GM23338 (cell line): Measurements from ENCODE around the gene PKHD1. TPM values are rescaled to one million over a fixed set of nuclear protein-coding genes. Genes with fewer than 3 reads are reported as not detected.

Source experiments
- ATAC-seq: fragments of 200-7000 bp; cut with Tn5 transposase; 3 replicates; pipeline ENCODE4 v1.9.1; 2020
- DNase-seq: peaks from one replicate; pipeline ENCODE4 v3.0.0-alpha.2; 2015; ENCODE audit warnings: low spot score
- H2AFZ ChIP-seq: fragments of 200-600 bp; sonication (generic); 2 replicates; pipeline ENCODE4 v1.8.0; 2016; ENCODE audit warnings: antibody characterized with exemption, mild to moderate bottlenecking, moderate library complexity
- H3F3A ChIP-seq: fragments of 200-600 bp; sonication (generic); replicated peaks from 2 replicates; pipeline ENCODE4 v1.8.0; 2017; ENCODE audit warnings: antibody characterized with exemption, mixed run types, low read depth
- H3K27ac ChIP-seq: fragments of 200-600 bp; sonication (generic); 2 replicates; pipeline ENCODE4 v1.6.1; 2016; ENCODE audit warnings: low read depth
- H3K27me3 ChIP-seq: fragments of 200-600 bp; sonication (generic); 2 replicates; pipeline ENCODE4 v1.8.0; 2016; ENCODE audit warnings: mild to moderate bottlenecking, mixed run types, moderate library complexity; ENCODE audit not compliant: insufficient read depth
- H3K36me3 ChIP-seq: fragments of 200-600 bp; sonication (generic); 2 replicates; pipeline ENCODE4 v1.8.0; 2016; ENCODE audit warnings: mild to moderate bottlenecking; ENCODE audit not compliant: insufficient read depth
- H3K4me1 ChIP-seq: fragments of 200-600 bp; sonication (generic); 2 replicates; pipeline ENCODE4 v1.8.0; 2016; ENCODE audit warnings: mild to moderate bottlenecking, moderate library complexity; ENCODE audit not compliant: insufficient read depth
- H3K4me2 ChIP-seq: fragments of 200-600 bp; sonication (generic); 2 replicates; pipeline ENCODE4 v1.7.1; 2017; ENCODE audit warnings: mixed run types
- H3K4me3 ChIP-seq: fragments of 200-600 bp; sonication (generic); 2 replicates; pipeline ENCODE4 v1.6.1; 2016; ENCODE audit warnings: mixed run types
- H3K79me2 ChIP-seq: fragments of 200-600 bp; sonication (generic); replicated peaks from 2 replicates; pipeline ENCODE4 v1.8.0; 2017; ENCODE audit warnings: mild to moderate bottlenecking; ENCODE audit not compliant: insufficient read depth
- H3K9me2 ChIP-seq: fragments of 200-600 bp; sonication (generic); 2 replicates; pipeline ENCODE4 v1.8.0; 2017; ENCODE audit not compliant: insufficient read depth
- H4K20me1 ChIP-seq: fragments of 200-600 bp; sonication (generic); replicated peaks from 2 replicates; pipeline ENCODE4 v1.8.0; 2017; ENCODE audit warnings: mild to moderate bottlenecking; ENCODE audit not compliant: insufficient read depth
- H3K27ac Mint-ChIP-seq: 2 replicates; pipeline ENCODE4 v1.8.0; 2020; ENCODE audit warnings: inconsistent platforms, mild to moderate bottlenecking, moderate library complexity, mixed read lengths
- H3K27me3 Mint-ChIP-seq: 3 replicates; pipeline ENCODE4 v1.8.0; 2022; ENCODE audit warnings: low read depth, mild to moderate bottlenecking, moderate library complexity, mixed read lengths, inconsistent platforms; ENCODE audit not compliant: insufficient read depth, poor library complexity
- H3K36me3 Mint-ChIP-seq: 3 replicates; pipeline ENCODE4 v1.8.0; 2021; ENCODE audit warnings: low read depth, mild to moderate bottlenecking, inconsistent platforms, moderate library complexity, mixed read lengths
- H3K4me1 Mint-ChIP-seq: 3 replicates; pipeline ENCODE4 v1.8.0; 2020; ENCODE audit warnings: mild to moderate bottlenecking, inconsistent platforms, mixed read lengths
- H3K4me3 Mint-ChIP-seq: 3 replicates; pipeline ENCODE4 v1.8.0; 2021; ENCODE audit warnings: moderate library complexity, mild to moderate bottlenecking, inconsistent platforms, mixed read lengths
- H3K9me3 Mint-ChIP-seq: 3 replicates; pipeline ENCODE4 v1.8.0; 2020; ENCODE audit warnings: moderate library complexity, mild to moderate bottlenecking, inconsistent platforms, mixed read lengths
- CREB1 ChIP-seq: fragments of 250-450 bp; sonication (Bioruptor Pico); IDR thresholded peaks from 2 replicates; pipeline ENCODE4 v1.5.0; 2020; ENCODE audit warnings: low read depth, mild to moderate bottlenecking, moderate library complexity
- EZH2phosphoT487 ChIP-seq: fragments of 200-600 bp; sonication (generic); IDR thresholded peaks from one replicate; pipeline ENCODE4 v1.8.1; 2018; ENCODE audit warnings: antibody characterized with exemption; ENCODE audit not compliant: unreplicated experiment
- JUNB ChIP-seq: IDR thresholded peaks from one replicate; pipeline ENCODE4 v1.6.1; 2016; ENCODE audit warnings: antibody characterized with exemption; ENCODE audit not compliant: unreplicated experiment
- POLR2AphosphoS5 ChIP-seq: IDR thresholded peaks from 2 replicates; pipeline ENCODE4 v1.6.1; 2016; ENCODE audit warnings: antibody characterized with exemption, low read depth
- ZNF114 ChIP-seq: fragments of 250-450 bp; sonication (Bioruptor Pico); IDR thresholded peaks from 2 replicates; pipeline ENCODE4 v1.5.0; 2020; ENCODE audit warnings: mild to moderate bottlenecking, moderate library complexity
- ZNF331 ChIP-seq: fragments of 250-450 bp; sonication (Bioruptor Pico); IDR thresholded peaks from 2 replicates; pipeline ENCODE4 v1.5.0; 2020; ENCODE audit warnings: low read depth, mild to moderate bottlenecking, moderate library complexity
- polyA plus RNA-seq: library from polyadenylated mRNA; unstranded; fragments of >200 nt; fragmentation: Nextera tagmentation; extraction: Ambion mirVana; gene quantifications from 2 replicates; pipeline ENCODE4 v1.2.1, GENCODE V29; 2016
- total RNA-seq: library from RNA; depleted of rRNA; stranded (reverse); fragments of >200 nt; shearing (Covaris generic); gene quantifications from 2 replicates; pipeline ENCODE4 v1.2.3, GENCODE V29; 2014
- TF ChIP-seq, protein P1 (sequence below): fragments of 250-450 bp; sonication (Bioruptor Pico); IDR thresholded peaks from 2 replicates; pipeline ENCODE4 v1.5.0; 2020; ENCODE audit warnings: mild to moderate bottlenecking, moderate library complexity
- TF ChIP-seq, protein P2 (sequence below): IDR thresholded peaks from one replicate; pipeline ENCODE4 v1.6.1; 2018; ENCODE audit warnings: antibody characterized with exemption; ENCODE audit not compliant: unreplicated experiment
- TF ChIP-seq, protein P3 (sequence below), 2 experiments: fragments of 200-600 bp in 1 of 2; sonication (generic) in 1 of 2; conservative IDR thresholded peaks; 2 replicates each; pipeline versions ENCODE4 v1.5.1 to v1.6.1; 2016 to 2017; ENCODE audit warnings: antibody characterized with exemption in 2 of 2, low read depth in 2 of 2, mild to moderate bottlenecking in 2 of 2, moderate library complexity in 1 of 2

Gene PKHD1
- total and polyA plus RNA-seq, 2 experiments from 2014 or later: 0.03 to 0.07 TPM

DNA sequence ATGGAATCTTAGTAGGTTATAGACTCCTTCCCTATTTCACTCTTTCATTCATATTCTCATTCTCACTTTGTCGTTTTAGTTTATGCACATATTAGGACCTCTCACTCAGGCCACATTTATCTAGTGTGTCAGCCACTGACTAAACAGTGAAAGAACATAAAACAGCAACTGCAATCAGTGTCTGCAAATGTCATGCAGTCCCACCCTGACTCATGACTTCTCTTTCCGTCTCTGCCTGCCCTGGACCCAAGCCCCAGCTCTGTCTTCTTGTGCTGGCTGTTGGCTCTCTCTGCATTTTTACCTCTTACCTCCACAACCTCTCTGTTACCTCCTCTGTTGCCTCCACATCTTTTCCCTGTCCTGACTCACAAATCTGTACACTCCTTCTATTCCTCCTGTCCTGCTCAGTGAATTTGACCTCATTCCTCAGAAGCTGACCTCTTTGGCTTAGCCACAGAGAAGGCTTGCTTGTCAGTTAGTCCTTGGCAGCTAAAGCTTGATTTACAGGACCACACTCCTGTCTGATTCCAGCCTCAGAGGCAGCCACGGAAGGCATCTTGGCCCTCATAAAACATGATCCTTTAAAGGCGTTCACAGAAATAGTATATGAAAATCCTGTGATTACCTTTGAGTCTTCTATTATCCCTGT is 247.6 kb downstream of the PKHD1 start (continued):
- TF ChIP-seq, protein P1, sequence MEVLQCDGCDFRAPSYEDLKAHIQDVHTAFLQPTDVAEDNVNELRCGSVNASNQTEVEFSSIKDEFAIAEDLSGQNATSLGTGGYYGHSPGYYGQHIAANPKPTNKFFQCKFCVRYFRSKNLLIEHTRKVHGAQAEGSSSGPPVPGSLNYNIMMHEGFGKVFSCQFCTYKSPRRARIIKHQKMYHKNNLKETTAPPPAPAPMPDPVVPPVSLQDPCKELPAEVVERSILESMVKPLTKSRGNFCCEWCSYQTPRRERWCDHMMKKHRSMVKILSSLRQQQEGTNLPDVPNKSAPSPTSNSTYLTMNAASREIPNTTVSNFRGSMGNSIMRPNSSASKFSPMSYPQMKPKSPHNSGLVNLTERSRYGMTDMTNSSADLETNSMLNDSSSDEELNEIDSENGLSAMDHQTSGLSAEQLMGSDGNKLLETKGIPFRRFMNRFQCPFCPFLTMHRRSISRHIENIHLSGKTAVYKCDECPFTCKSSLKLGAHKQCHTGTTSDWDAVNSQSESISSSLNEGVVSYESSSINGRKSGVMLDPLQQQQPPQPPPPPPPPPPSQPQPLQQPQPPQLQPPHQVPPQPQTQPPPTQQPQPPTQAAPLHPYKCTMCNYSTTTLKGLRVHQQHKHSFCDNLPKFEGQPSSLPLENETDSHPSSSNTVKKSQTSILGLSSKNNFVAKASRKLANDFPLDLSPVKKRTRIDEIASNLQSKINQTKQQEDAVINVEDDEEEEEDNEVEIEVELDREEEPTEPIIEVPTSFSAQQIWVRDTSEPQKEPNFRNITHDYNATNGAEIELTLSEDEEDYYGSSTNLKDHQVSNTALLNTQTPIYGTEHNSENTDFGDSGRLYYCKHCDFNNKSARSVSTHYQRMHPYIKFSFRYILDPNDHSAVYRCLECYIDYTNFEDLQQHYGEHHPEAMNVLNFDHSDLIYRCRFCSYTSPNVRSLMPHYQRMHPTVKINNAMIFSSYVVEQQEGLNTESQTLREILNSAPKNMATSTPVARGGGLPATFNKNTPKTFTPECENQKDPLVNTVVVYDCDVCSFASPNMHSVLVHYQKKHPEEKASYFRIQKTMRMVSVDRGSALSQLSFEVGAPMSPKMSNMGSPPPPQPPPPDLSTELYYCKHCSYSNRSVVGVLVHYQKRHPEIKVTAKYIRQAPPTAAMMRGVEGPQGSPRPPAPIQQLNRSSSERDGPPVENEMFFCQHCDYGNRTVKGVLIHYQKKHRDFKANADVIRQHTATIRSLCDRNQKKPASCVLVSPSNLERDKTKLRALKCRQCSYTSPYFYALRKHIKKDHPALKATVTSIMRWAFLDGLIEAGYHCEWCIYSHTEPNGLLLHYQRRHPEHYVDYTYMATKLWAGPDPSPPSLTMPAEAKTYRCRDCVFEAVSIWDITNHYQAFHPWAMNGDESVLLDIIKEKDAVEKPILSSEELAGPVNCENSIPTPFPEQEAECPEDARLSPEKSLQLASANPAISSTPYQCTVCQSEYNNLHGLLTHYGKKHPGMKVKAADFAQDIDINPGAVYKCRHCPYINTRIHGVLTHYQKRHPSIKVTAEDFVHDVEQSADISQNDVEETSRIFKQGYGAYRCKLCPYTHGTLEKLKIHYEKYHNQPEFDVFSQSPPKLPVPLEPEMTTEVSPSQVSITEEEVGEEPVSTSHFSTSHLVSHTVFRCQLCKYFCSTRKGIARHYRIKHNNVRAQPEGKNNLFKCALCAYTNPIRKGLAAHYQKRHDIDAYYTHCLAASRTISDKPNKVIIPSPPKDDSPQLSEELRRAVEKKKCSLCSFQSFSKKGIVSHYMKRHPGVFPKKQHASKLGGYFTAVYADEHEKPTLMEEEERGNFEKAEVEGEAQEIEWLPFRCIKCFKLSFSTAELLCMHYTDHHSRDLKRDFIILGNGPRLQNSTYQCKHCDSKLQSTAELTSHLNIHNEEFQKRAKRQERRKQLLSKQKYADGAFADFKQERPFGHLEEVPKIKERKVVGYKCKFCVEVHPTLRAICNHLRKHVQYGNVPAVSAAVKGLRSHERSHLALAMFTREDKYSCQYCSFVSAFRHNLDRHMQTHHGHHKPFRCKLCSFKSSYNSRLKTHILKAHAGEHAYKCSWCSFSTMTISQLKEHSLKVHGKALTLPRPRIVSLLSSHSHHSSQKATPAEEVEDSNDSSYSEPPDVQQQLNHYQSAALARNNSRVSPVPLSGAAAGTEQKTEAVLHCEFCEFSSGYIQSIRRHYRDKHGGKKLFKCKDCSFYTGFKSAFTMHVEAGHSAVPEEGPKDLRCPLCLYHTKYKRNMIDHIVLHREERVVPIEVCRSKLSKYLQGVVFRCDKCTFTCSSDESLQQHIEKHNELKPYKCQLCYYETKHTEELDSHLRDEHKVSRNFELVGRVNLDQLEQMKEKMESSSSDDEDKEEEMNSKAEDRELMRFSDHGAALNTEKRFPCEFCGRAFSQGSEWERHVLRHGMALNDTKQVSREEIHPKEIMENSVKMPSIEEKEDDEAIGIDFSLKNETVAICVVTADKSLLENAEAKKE (CRISPR knock-in tag): no peak
- TF ChIP-seq, protein P2, sequence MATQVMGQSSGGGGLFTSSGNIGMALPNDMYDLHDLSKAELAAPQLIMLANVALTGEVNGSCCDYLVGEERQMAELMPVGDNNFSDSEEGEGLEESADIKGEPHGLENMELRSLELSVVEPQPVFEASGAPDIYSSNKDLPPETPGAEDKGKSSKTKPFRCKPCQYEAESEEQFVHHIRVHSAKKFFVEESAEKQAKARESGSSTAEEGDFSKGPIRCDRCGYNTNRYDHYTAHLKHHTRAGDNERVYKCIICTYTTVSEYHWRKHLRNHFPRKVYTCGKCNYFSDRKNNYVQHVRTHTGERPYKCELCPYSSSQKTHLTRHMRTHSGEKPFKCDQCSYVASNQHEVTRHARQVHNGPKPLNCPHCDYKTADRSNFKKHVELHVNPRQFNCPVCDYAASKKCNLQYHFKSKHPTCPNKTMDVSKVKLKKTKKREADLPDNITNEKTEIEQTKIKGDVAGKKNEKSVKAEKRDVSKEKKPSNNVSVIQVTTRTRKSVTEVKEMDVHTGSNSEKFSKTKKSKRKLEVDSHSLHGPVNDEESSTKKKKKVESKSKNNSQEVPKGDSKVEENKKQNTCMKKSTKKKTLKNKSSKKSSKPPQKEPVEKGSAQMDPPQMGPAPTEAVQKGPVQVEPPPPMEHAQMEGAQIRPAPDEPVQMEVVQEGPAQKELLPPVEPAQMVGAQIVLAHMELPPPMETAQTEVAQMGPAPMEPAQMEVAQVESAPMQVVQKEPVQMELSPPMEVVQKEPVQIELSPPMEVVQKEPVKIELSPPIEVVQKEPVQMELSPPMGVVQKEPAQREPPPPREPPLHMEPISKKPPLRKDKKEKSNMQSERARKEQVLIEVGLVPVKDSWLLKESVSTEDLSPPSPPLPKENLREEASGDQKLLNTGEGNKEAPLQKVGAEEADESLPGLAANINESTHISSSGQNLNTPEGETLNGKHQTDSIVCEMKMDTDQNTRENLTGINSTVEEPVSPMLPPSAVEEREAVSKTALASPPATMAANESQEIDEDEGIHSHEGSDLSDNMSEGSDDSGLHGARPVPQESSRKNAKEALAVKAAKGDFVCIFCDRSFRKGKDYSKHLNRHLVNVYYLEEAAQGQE: no peak
- TF ChIP-seq CREB1 (CRISPR knock-in tag) (no peak), JUNB (no peak)

DNA sequence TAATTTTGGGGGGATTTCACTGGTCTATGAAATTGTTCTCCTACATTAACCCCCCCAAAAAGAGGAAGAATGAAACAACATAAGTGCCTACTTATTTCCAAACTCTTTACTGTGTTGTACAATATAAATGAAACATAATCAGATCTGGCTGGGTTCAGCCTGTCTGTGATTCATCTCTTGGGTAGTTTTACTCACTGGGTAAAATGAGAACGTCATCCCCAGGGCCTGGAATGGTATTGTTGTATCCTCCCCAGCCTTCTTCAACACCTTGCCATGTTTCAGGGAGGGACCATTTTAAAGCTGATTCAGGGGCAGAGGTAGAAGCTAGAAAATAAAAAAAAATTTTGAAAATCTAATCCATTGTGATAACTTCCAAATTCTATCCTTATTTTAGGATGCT is 256.7 kb downstream of the PKHD1 start:
- no peaks in the 10 kb centered on the region for H3K36me3 Mint-ChIP-seq
- H3K27me3 ChIP-seq: no peaks in the 10 kb centered on the region
- H3K79me2 ChIP-seq: no peaks in the 10 kb centered on the region
- no peaks in the 10 kb centered on the region for H3K36me3 ChIP-seq
- no peak overlapping the region for H3K27ac Mint-ChIP-seq
- no peak overlapping the region for H3K4me3 ChIP-seq
- H3K4me1 Mint-ChIP-seq: peaks cover 14% of the 10 kb centered on the region
- ATAC-seq (no peak), DNase-seq (no peak)
- H3F3A ChIP-seq: no peaks in the 10 kb centered on the region
- H3K4me3 Mint-ChIP-seq: no peak overlapping the region
- H3K9me2 ChIP-seq: peaks cover 2% of the 10 kb centered on the region; the same call in 1 of the 2 replicates
- H3K27me3 Mint-ChIP-seq: no peaks in the 10 kb centered on the region
- H3K4me2 ChIP-seq: no peak overlapping the region
- H3K9me3 Mint-ChIP-seq: no peaks in the 10 kb centered on the region
- H3K27ac ChIP-seq: no peak overlapping the region
- H4K20me1 ChIP-seq: no peaks in the 10 kb centered on the region
- H3K4me1 ChIP-seq: peaks cover 15% of the 10 kb centered on the region
- no peak overlapping the region for H2AFZ ChIP-seq
- TF ChIP-seq EZH2phosphoT487 (no peak), ZNF331 (CRISPR knock-in tag) (no peak), CREB1 (CRISPR knock-in tag) (no peak), POLR2AphosphoS5 (no peak), JUNB (no peak), ZNF114 (CRISPR knock-in tag) (no peak)
- TF ChIP-seq, protein P3, sequence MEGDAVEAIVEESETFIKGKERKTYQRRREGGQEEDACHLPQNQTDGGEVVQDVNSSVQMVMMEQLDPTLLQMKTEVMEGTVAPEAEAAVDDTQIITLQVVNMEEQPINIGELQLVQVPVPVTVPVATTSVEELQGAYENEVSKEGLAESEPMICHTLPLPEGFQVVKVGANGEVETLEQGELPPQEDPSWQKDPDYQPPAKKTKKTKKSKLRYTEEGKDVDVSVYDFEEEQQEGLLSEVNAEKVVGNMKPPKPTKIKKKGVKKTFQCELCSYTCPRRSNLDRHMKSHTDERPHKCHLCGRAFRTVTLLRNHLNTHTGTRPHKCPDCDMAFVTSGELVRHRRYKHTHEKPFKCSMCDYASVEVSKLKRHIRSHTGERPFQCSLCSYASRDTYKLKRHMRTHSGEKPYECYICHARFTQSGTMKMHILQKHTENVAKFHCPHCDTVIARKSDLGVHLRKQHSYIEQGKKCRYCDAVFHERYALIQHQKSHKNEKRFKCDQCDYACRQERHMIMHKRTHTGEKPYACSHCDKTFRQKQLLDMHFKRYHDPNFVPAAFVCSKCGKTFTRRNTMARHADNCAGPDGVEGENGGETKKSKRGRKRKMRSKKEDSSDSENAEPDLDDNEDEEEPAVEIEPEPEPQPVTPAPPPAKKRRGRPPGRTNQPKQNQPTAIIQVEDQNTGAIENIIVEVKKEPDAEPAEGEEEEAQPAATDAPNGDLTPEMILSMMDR (conservative IDR thresholded peaks at IDR 0.05; ENCODE audit: low read depth in 2 of 2): no peak
